HEK293T (cell line): Measurements from ENCODE around the gene SERTAD2.

ENCODE experiments used
- CTCF ChIA-PET: fragments of 350-600 bp; formaldehyde crosslinking; extraction: SDS; loops from one replicate; lab custom pipeline; 2021; ENCODE audit warnings: antibody characterized with exemption, inconsistent platforms; lab: Yijun Ruan, JAX
- POLR2A ChIA-PET: fragments of 350-600 bp; formaldehyde crosslinking; extraction: SDS; loops from one replicate; lab custom pipeline; 2020; ENCODE audit warnings: antibody characterized with exemption, inconsistent platforms; lab: Yijun Ruan, JAX
- DNase-seq: peaks from one replicate; pipeline ENCODE4 v3.0.0; 2012; ENCODE audit warnings: mixed read lengths; ENCODE audit errors: extremely low spot score
- ARNT ChIP-seq: fragments of 450-650 bp; IDR thresholded peaks from 2 replicates; pipeline ENCODE4 v1.6.1; 2017; ENCODE audit warnings: mild to moderate bottlenecking
- BHLHE40 ChIP-seq: fragments of 450-650 bp; IDR thresholded peaks from 2 replicates; pipeline ENCODE4 v1.6.1; 2016; ENCODE audit warnings: mild to moderate bottlenecking, moderate library complexity, borderline replicate concordance
- CTBP1 ChIP-seq: fragments of 450-650 bp; IDR thresholded peaks from 2 replicates; pipeline ENCODE4 v1.6.1; 2016; ENCODE audit warnings: borderline replicate concordance
- ELF4 ChIP-seq: fragments of 450-650 bp; IDR thresholded peaks from 2 replicates; pipeline ENCODE4 v1.6.1; 2017; ENCODE audit warnings: antibody characterized with exemption
- FOXA1 ChIP-seq: fragments of 450-650 bp; IDR thresholded peaks from 2 replicates; pipeline ENCODE4 v1.6.1; 2016; ENCODE audit warnings: mild to moderate bottlenecking
- FOXK2 ChIP-seq: fragments of 450-650 bp; IDR thresholded peaks from 2 replicates; pipeline ENCODE4 v1.6.1; 2016; ENCODE audit warnings: mild to moderate bottlenecking
- FOXM1 ChIP-seq: fragments of 450-650 bp; IDR thresholded peaks from 2 replicates; pipeline ENCODE4 v1.6.1; 2017; ENCODE audit warnings: mild to moderate bottlenecking, borderline replicate concordance
- HDGF ChIP-seq: fragments of 450-650 bp; IDR thresholded peaks from 2 replicates; pipeline ENCODE4 v1.6.1; 2017; ENCODE audit warnings: antibody characterized with exemption, borderline replicate concordance
- L3MBTL2 ChIP-seq: fragments of 450-650 bp; conservative IDR thresholded peaks from 2 replicates; pipeline ENCODE4 v1.6.1; 2016; ENCODE audit warnings: mild to moderate bottlenecking
- LEF1 ChIP-seq: fragments of 450-650 bp; IDR thresholded peaks from 2 replicates; pipeline ENCODE4 v1.6.1; 2017; ENCODE audit warnings: mild to moderate bottlenecking, borderline replicate concordance
- NFRKB ChIP-seq: fragments of 450-650 bp; IDR thresholded peaks from 2 replicates; pipeline ENCODE4 v1.6.1; 2016; ENCODE audit warnings: mild to moderate bottlenecking, moderate library complexity
- PKNOX1 ChIP-seq: fragments of 450-650 bp; IDR thresholded peaks from 2 replicates; pipeline ENCODE4 v1.6.1; 2016
- SP1 ChIP-seq: fragments of 450-650 bp; IDR thresholded peaks from 2 replicates; pipeline ENCODE4 v1.6.1; 2017
- SUZ12 ChIP-seq: fragments of 450-650 bp; IDR thresholded peaks from 2 replicates; pipeline ENCODE4 v1.6.1; 2016; ENCODE audit warnings: mild to moderate bottlenecking
- TARDBP ChIP-seq: fragments of 450-650 bp; IDR thresholded peaks from 2 replicates; pipeline ENCODE4 v1.6.1; 2016
- ZNF384 ChIP-seq: fragments of 450-650 bp; IDR thresholded peaks from 2 replicates; pipeline ENCODE4 v1.6.1; 2016

SERTAD2 gene

GRCh38 chr2:64607381-64608304 is 46.1 kb downstream of the SERTAD2 start:
- DNase-seq, result no peak
- ChIA-PET POLR2A (interaction anchor here (1.0 to 2.2 kb wide), 5 partner anchors 9 to 251 kb away, joined by 3 to 6 read pairs (median 4); partner anchors contain the start of gene SERTAD2), CTCF (interaction anchor here (0.8 kb wide), 1 partner anchor 9 kb away, joined by 3 read pairs; no protein-coding TSS in a partner anchor)
- no peak for TF ChIP-seq ARNT
- TF ChIP-seq BHLHE40, result no peak
- no peak for TF ChIP-seq HDGF
- no peak for TF ChIP-seq PKNOX1
- TF ChIP-seq SUZ12, result no peak
- no peak for TF ChIP-seq LEF1
- no peak for TF ChIP-seq FOXM1
- TF ChIP-seq ZNF384, result no peak
- no peak for TF ChIP-seq SP1
- no peak for TF ChIP-seq FOXA1
- no peak for TF ChIP-seq ELF4
- no peak for TF ChIP-seq FOXK2
- no peak for TF ChIP-seq L3MBTL2
- TF ChIP-seq TARDBP, result no peak
- TF ChIP-seq NFRKB, result no peak
- no peak for TF ChIP-seq CTBP1

- POLR2A ChIA-PET, result interaction anchor here (1.1 to 2.2 kb wide), 3 partner anchors 8 to 47 kb away, joined by 4 to 6 read pairs (median 5); partner anchors contain the start of gene SERTAD2
- TF ChIP-seq NFRKB, result no peak
- TF ChIP-seq ZNF384, result no peak
- CTCF ChIA-PET, result interaction anchor here (0.8 to 1.5 kb wide), 3 partner anchors 8 to 40 kb away, joined by 3 to 6 read pairs (median 3); no protein-coding TSS in a partner anchor
- no peak for DNase-seq
Measured at GRCh38 chr2:64606479-64607363, 47.0 kb downstream of the SERTAD2 start.

GRCh38 chr2:64605991-64606478 is 47.7 kb downstream of the SERTAD2 start:
- DNase-seq, result no peak
- ChIA-PET CTCF (interaction anchor here (1.1 to 1.5 kb wide), 3 partner anchors 9 to 267 kb away, joined by 3 to 6 read pairs (median 3); no protein-coding TSS in a partner anchor), POLR2A (interaction anchor here (2.2 kb wide), 1 partner anchor 48 kb away, joined by 6 read pairs; the partner anchor contains the start of gene SERTAD2)
- TF ChIP-seq PKNOX1 (no peak), SP1 (no peak), ELF4 (no peak), SUZ12 (no peak), ARNT (no peak), FOXK2 (no peak), FOXM1 (no peak), ZNF384 (no peak), HDGF (no peak), FOXA1 (no peak), NFRKB (no peak), LEF1 (no peak), TARDBP (no peak), L3MBTL2 (no peak), BHLHE40 (no peak)

GRCh38 chr2:64605026-64605471 is 48.7 kb downstream of the SERTAD2 start:
- TF ChIP-seq FOXK2 (no peak), BHLHE40 (no peak), HDGF (no peak), ELF4 (no peak), LEF1 (no peak), FOXM1 (no peak), L3MBTL2 (no peak), SUZ12 (no peak), CTBP1 (no peak), FOXA1 (no peak)
- ChIA-PET POLR2A (interaction anchor here (2.2 kb wide), 1 partner anchor 49 kb away, joined by 6 read pairs; the partner anchor contains the start of gene SERTAD2), CTCF (interaction anchor here (1.1 kb wide), 1 partner anchor 268 kb away, joined by 3 read pairs; no protein-coding TSS in a partner anchor)
- no peak for DNase-seq

- TF ChIP-seq FOXA1 (no peak), PKNOX1 (no peak), LEF1 (no peak), CTBP1 (no peak), SP1 (no peak), ARNT (no peak), ZNF384 (no peak), HDGF (no peak), BHLHE40 (no peak)
- CTCF ChIA-PET, result no interaction called here
Measured at GRCh38 chr2:64604155-64604554, 49.6 kb downstream of the SERTAD2 start.

More at GRCh38 chr2:64604155-64604554, 49.6 kb downstream of the SERTAD2 start:
- no peak for DNase-seq
- POLR2A ChIA-PET, result no interaction called here
